Smooth muscle cell (in vitro differentiated cells): ENCODE results near the gene B3GLCT. TPM values are rescaled to one million over a fixed set of nuclear protein-coding genes. Genes with fewer than 3 reads are reported as not detected.

Experiments
- DNase-seq: peaks from one replicate; lab custom pipeline; 2025; ENCODE audit not compliant: unreplicated experiment; lab: John Stamatoyannopoulos, UW
- H2AFZ ChIP-seq: fragments of 200-600 bp; sonication (generic); 2 replicates; pipeline ENCODE4 v1.6.0; 2016; ENCODE audit warnings: antibody characterized with exemption, low read depth, mild to moderate bottlenecking
- H3F3A ChIP-seq: fragments of 200-600 bp; sonication (generic); 2 replicates; pipeline ENCODE4 v1.6.0; 2017; ENCODE audit warnings: antibody characterized with exemption, low read depth
- H3K27ac ChIP-seq: fragments of 200-600 bp; sonication (generic); 2 replicates; pipeline ENCODE4 v1.5.1; 2016; ENCODE audit warnings: low read depth, mild to moderate bottlenecking
- H3K27me3 ChIP-seq: fragments of 200-600 bp; sonication (generic); 2 replicates; pipeline ENCODE4 v1.6.1; 2016; ENCODE audit warnings: low read depth, mild to moderate bottlenecking
- H3K36me3 ChIP-seq: fragments of 200-600 bp; sonication (generic); 2 replicates; pipeline ENCODE4 v1.5.1; 2016; ENCODE audit warnings: low read depth
- H3K4me1 ChIP-seq: fragments of 200-600 bp; sonication (generic); 2 replicates; pipeline ENCODE4 v1.5.1; 2016; ENCODE audit warnings: low read depth
- H3K4me2 ChIP-seq: fragments of 200-600 bp; sonication (generic); 2 replicates; pipeline ENCODE4 v1.6.0; 2016; ENCODE audit warnings: mild to moderate bottlenecking
- H3K4me3 ChIP-seq: fragments of 200-600 bp; sonication (generic); 2 replicates; pipeline ENCODE4 v1.5.1; 2016; ENCODE audit warnings: mild to moderate bottlenecking
- H3K79me2 ChIP-seq: fragments of 200-600 bp; sonication (generic); 2 replicates; pipeline ENCODE4 v1.6.0; 2016; ENCODE audit warnings: low read depth, mild to moderate bottlenecking
- H3K9ac ChIP-seq: fragments of 200-600 bp; sonication (generic); 2 replicates; pipeline ENCODE4 v1.6.0; 2016; ENCODE audit warnings: low read depth
- H3K9me3 ChIP-seq: fragments of 200-600 bp; sonication (generic); replicated peaks from 2 replicates; pipeline ENCODE4 v1.5.1; 2016; ENCODE audit warnings: low read depth
- H4K20me1 ChIP-seq: fragments of 200-600 bp; sonication (generic); 2 replicates; pipeline ENCODE4 v1.6.0; 2016; ENCODE audit warnings: low read depth
- WGBS: methylation state at CpG from one replicate; pipeline ENCODE4 v1.1.7; 2016; ENCODE audit warnings: low lambda C conversion rate; 5-methylcytosine and 5-hydroxymethylcytosine counted together
- polyA plus RNA-seq: library from polyadenylated mRNA; unstranded; fragments of >200 nt; fragmentation: Nextera tagmentation; extraction: Ambion mirVana; gene quantifications from 2 replicates; pipeline ENCODE4 v1.2.1, GENCODE V29; 2016
- total RNA-seq: library from RNA; depleted of rRNA; stranded (reverse); fragments of >200 nt; gene quantifications from 2 replicates; pipeline ENCODE4 v1.2.3, GENCODE V29; 2014
- TF ChIP-seq, protein P1 (sequence below): fragments of 200-600 bp; sonication (generic); IDR thresholded peaks from 2 replicates; pipeline ENCODE4 v1.5.1; 2017; ENCODE audit warnings: borderline replicate concordance, mild to moderate bottlenecking, antibody characterized with exemption; ENCODE audit not compliant: insufficient read depth, poor library complexity, severe bottlenecking

Gene B3GLCT
- total and polyA plus RNA-seq, 2 experiments from 2014 or later, result 8.0 to 17.7 TPM

DNA sequence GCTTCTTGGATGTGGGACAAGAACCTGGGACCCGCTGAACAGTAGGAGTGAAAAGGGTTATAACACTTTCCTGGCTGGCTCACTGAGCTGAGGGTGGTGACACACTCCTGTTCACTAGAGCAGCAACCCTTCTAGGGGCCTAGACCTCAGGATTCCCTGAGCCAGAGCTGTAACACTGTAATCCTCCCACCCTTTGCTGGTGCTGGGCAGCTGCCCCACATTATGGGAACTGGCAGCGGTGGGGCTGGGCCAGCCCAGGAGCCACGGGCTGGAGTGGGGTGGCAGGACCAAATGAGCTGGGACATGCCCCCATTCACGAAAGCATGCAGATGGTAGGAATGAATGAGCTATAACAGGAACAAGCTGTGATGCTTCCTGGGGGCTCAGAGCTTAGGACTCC lies 110.6 kb downstream of the B3GLCT start:
- Histone ChIP-seq H3K79me2 (no peaks in the 10 kb centered on the region), H3K27me3 (no peaks in the 10 kb centered on the region), H3K4me2 (no peak overlapping the region), H3K9ac (no peak overlapping the region), H3F3A (no peaks in the 10 kb centered on the region), H3K4me1 (no peaks in the 10 kb centered on the region), H2AFZ (no peak overlapping the region), H3K4me3 (no peak overlapping the region), H3K36me3 (peaks cover 4% of the 10 kb centered on the region), H3K27ac (no peak overlapping the region), H4K20me1 (no peaks in the 10 kb centered on the region), H3K9me3 (no peaks in the 10 kb centered on the region)
- WGBS, result 93% methylated on average over 4 of the region's 4 CpGs
- no peak for DNase-seq
- TF ChIP-seq, protein P1, sequence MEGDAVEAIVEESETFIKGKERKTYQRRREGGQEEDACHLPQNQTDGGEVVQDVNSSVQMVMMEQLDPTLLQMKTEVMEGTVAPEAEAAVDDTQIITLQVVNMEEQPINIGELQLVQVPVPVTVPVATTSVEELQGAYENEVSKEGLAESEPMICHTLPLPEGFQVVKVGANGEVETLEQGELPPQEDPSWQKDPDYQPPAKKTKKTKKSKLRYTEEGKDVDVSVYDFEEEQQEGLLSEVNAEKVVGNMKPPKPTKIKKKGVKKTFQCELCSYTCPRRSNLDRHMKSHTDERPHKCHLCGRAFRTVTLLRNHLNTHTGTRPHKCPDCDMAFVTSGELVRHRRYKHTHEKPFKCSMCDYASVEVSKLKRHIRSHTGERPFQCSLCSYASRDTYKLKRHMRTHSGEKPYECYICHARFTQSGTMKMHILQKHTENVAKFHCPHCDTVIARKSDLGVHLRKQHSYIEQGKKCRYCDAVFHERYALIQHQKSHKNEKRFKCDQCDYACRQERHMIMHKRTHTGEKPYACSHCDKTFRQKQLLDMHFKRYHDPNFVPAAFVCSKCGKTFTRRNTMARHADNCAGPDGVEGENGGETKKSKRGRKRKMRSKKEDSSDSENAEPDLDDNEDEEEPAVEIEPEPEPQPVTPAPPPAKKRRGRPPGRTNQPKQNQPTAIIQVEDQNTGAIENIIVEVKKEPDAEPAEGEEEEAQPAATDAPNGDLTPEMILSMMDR, result no peak

DNA sequence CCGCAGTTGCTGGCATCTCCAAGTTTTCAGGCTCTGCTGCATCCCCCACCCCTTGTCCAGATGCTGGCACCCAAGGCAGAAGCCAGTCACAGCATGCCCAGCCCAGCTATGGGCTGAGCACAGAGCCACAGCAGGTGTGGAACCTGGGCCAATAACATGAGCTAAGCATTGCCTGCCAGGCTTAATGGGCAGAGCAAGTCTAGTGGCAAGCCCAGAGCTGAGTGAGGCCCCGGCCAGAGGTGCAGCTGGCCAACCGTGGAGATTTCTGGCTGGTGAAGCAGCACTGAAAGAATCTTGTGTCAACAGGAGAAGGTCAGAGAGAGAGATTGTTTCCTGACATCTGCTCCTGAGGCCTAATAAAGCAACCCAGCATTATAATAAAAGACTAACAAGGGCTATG lies 111.0 kb downstream of the B3GLCT start:
- H3K4me1 ChIP-seq, result no peaks in the 10 kb centered on the region
- no peaks in the 10 kb centered on the region for H3K79me2 ChIP-seq
- no peak overlapping the region for H3K4me2 ChIP-seq
- no peak for DNase-seq
- H3K27me3 ChIP-seq, result no peaks in the 10 kb centered on the region
- peaks cover 4% of the 10 kb centered on the region for H3K36me3 ChIP-seq
- TF ChIP-seq, protein P1, result no peak
- no peaks in the 10 kb centered on the region for H4K20me1 ChIP-seq
- no peak overlapping the region for H2AFZ ChIP-seq
- no peak overlapping the region for H3K27ac ChIP-seq
- H3F3A ChIP-seq, result no peaks in the 10 kb centered on the region
- no peak overlapping the region for H3K4me3 ChIP-seq
- H3K9me3 ChIP-seq, result no peaks in the 10 kb centered on the region
- H3K9ac ChIP-seq, result no peak overlapping the region
- 62% methylated on average over 3 of the region's 3 CpGs for WGBS

DNA sequence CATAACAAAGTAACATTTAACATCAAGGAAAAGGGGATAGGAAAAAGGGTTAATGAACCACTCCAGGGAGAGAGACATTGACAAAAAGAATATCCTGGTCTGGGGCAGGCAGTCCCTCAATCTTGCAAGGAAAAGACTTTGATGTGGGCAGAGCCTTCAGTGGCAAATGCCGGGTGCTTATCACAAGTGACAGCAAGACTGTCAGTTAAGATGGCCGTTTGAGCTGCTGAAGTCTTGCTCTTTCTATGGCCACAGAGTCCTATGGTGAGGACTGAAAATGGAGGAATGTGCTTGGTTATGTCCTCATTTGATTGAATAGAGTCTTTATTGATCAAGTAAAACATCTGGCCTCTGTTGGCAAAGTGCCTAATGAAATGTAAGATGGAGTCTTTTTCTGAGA lies 112.1 kb downstream of the B3GLCT start:
- Histone ChIP-seq H3K36me3 (peaks cover 4% of the 10 kb centered on the region), H4K20me1 (no peaks in the 10 kb centered on the region), H3K4me1 (no peaks in the 10 kb centered on the region), H3K4me2 (no peak overlapping the region), H3K4me3 (no peak overlapping the region), H2AFZ (no peak overlapping the region), H3K9ac (no peak overlapping the region), H3F3A (no peaks in the 10 kb centered on the region), H3K9me3 (no peaks in the 10 kb centered on the region), H3K27me3 (no peaks in the 10 kb centered on the region), H3K79me2 (no peaks in the 10 kb centered on the region), H3K27ac (no peak overlapping the region)
- TF ChIP-seq, protein P1, result no peak
- DNase-seq, result no peak
- 62% methylated on average over 2 of the region's 2 CpGs for WGBS

DNA sequence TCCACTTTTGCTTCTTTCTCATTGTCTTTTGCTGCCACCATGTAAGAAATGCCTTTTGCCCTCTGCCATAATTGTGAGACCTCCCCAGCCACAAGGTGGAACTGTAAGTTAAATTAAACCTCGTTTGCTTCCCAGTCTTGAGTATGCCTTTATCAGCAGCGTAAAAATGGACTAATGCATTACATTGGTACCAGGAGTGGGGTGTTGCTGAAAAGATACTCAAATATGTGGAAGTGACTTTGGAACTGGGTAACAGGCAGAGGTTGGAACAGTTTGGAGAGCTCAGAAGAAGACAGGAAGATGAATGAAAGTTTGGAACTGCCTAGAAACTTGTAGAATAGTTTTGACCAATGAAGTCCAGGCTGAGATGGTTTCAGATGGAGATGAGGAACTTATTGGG lies 115.2 kb downstream of the B3GLCT start:
- Histone ChIP-seq H3K9ac (no peak overlapping the region), H3K27me3 (no peaks in the 10 kb centered on the region), H3K9me3 (no peaks in the 10 kb centered on the region), H3F3A (no peaks in the 10 kb centered on the region), H3K4me2 (no peak overlapping the region), H2AFZ (no peak overlapping the region), H3K27ac (no peak overlapping the region), H4K20me1 (no peaks in the 10 kb centered on the region), H3K79me2 (no peaks in the 10 kb centered on the region), H3K4me1 (no peaks in the 10 kb centered on the region), H3K36me3 (peaks cover 4% of the 10 kb centered on the region), H3K4me3 (no peak overlapping the region)
- TF ChIP-seq, protein P1, result no peak
- WGBS, result 95% methylated on average over 2 of the region's 2 CpGs
- DNase-seq, result no peak
